HepG2 (cell line): Measurements from ENCODE around the gene PSMA4. TPM values are rescaled to one million over a fixed set of nuclear protein-coding genes. Genes with fewer than 3 reads are reported as not detected.

Source experiments
- CC2D1A ChIP-seq: sonication (generic); formaldehyde crosslinking; IDR thresholded peaks from 2 replicates; pipeline ENCODE4 v1.8.1; 2023; ENCODE audit warnings: mild to moderate bottlenecking, missing genetic modification reagents
- GATA4 ChIP-seq: sonication (generic); IDR thresholded peaks from 2 replicates; pipeline ENCODE4 v1.6.1; 2016; ENCODE audit warnings: antibody characterized with exemption, low read depth, borderline replicate concordance
- HCFC1 ChIP-seq: fragments of 150-350 bp; IDR thresholded peaks from 2 replicates; pipeline ENCODE4 v1.6.1; 2014; ENCODE audit warnings: low read depth, low read length
- HOXA9 ChIP-seq: sonication (generic); formaldehyde crosslinking; IDR thresholded peaks from 2 replicates; pipeline ENCODE4 v1.8.1; 2022; ENCODE audit warnings: missing genetic modification reagents, mild to moderate bottlenecking, moderate library complexity, borderline replicate concordance
- IKZF1 ChIP-seq: fragments of 450-650 bp; IDR thresholded peaks from 2 replicates; pipeline ENCODE4 v1.7.1; 2016
- IRF9 ChIP-seq: sonication (generic); formaldehyde crosslinking; IDR thresholded peaks from 2 replicates; pipeline ENCODE4 v1.8.0; 2022; ENCODE audit warnings: missing genetic modification reagents, mild to moderate bottlenecking, borderline replicate concordance
- JARID2 ChIP-seq: sonication (generic); formaldehyde crosslinking; IDR thresholded peaks from 2 replicates; pipeline ENCODE4 v1.8.1; 2023; ENCODE audit warnings: missing genetic modification reagents, inconsistent platforms; ENCODE audit not compliant: insufficient replicate concordance
- KLF11 ChIP-seq: IDR thresholded peaks from 2 replicates; pipeline ENCODE4 v1.6.1; 2016; ENCODE audit warnings: missing compliant biosample characterization
- KLF15 ChIP-seq: sonication (generic); formaldehyde crosslinking; IDR thresholded peaks from 2 replicates; pipeline ENCODE4 v1.8.1; 2023; ENCODE audit warnings: borderline replicate concordance, mild to moderate bottlenecking, inconsistent platforms, missing genetic modification reagents, mixed read lengths
- NFE2 ChIP-seq: sonication (generic); formaldehyde crosslinking; IDR thresholded peaks from 2 replicates; pipeline ENCODE4 v1.4.0; 2020; ENCODE audit warnings: missing genetic modification reagents
- POLR2AphosphoS2 ChIP-seq: IDR thresholded peaks from 2 replicates; pipeline ENCODE4 v1.6.1; 2011; ENCODE audit warnings: low read depth, low read length, improper control_type of control experiment
- RAD21 ChIP-seq: fragments of 450-650 bp; formaldehyde crosslinking; IDR thresholded peaks from 2 replicates; pipeline ENCODE4 v1.5.0; 2020; ENCODE audit warnings: mild to moderate bottlenecking
- RARA ChIP-seq: IDR thresholded peaks from 2 replicates; pipeline ENCODE4 v1.6.1; 2016; ENCODE audit warnings: missing genetic modification reagents, missing compliant biosample characterization
- RERE ChIP-seq: IDR thresholded peaks from 2 replicates; pipeline ENCODE4 v1.6.1; 2016; ENCODE audit warnings: low read depth, missing genetic modification reagents, missing compliant biosample characterization
- SIX1 ChIP-seq: sonication (generic); formaldehyde crosslinking; IDR thresholded peaks from 2 replicates; pipeline ENCODE4 v1.4.0; 2020; ENCODE audit warnings: missing genetic modification reagents, borderline replicate concordance
- ZEB1 ChIP-seq: IDR thresholded peaks from 2 replicates; pipeline ENCODE4 v1.6.1; 2012; ENCODE audit warnings: mild to moderate bottlenecking, low read depth, inconsistent platforms; ENCODE audit not compliant: insufficient replicate concordance
- ZNF296 ChIP-seq: sonication (generic); formaldehyde crosslinking; conservative IDR thresholded peaks from 2 replicates; pipeline ENCODE4 v1.5.0; 2020; ENCODE audit warnings: mild to moderate bottlenecking, missing genetic modification reagents
- ZNF33B ChIP-seq: sonication (generic); formaldehyde crosslinking; IDR thresholded peaks from 2 replicates; pipeline ENCODE4 v1.5.1; 2020; ENCODE audit warnings: mild to moderate bottlenecking, missing genetic modification reagents
- ZNF615 ChIP-seq: sonication (generic); formaldehyde crosslinking; IDR thresholded peaks from 2 replicates; pipeline ENCODE4 v1.5.0; 2020; ENCODE audit warnings: mild to moderate bottlenecking, missing genetic modification reagents, borderline replicate concordance
- ZNF766 ChIP-seq: sonication (generic); formaldehyde crosslinking; IDR thresholded peaks from 2 replicates; pipeline ENCODE4 v1.5.0; 2020; ENCODE audit warnings: missing genetic modification reagents, borderline replicate concordance
- ZNF792 ChIP-seq: IDR thresholded peaks from 2 replicates; pipeline ENCODE4 v1.6.1; 2016
- ZSCAN21 ChIP-seq: sonication (generic); formaldehyde crosslinking; IDR thresholded peaks from 2 replicates; pipeline ENCODE4 v1.8.0; 2022; ENCODE audit warnings: mild to moderate bottlenecking, missing genetic modification reagents, moderate library complexity, borderline replicate concordance
- polyA plus RNA-seq, 8 experiments: library from polyadenylated mRNA; depleted of rRNA in 3 of 8; stranded (reverse) in 7 of 8; unstranded in 1 of 8; fragments of >200 nt; fragmentation: Illumina TruSeq in 4 of 8; extraction: Trizol in 4 of 8; gene quantifications; 2 replicates each; pipeline versions ENCODE4 v1.2.1 to v1.2.3, GENCODE V29; 2011 to 2016; ENCODE audit warnings: low read depth in 4 of 8, missing spikeins in 1 of 8, mixed read lengths in 1 of 8; ENCODE audit not compliant: insufficient read depth in 1 of 8
- total RNA-seq, 5 experiments: library from RNA; depleted of rRNA; stranded (reverse); fragments of >200 nt; fragmentation: Illumina TruSeq; extraction: Trizol; gene quantifications; 2 replicates each; pipeline ENCODE4 v1.2.3, GENCODE V29; 2016; ENCODE audit warnings: low read depth in 1 of 5
- TF ChIP-seq, protein P1 (sequence below): sonication (generic); formaldehyde crosslinking; IDR thresholded peaks from 2 replicates; pipeline ENCODE4 v1.9.0; 2022; ENCODE audit warnings: low read depth, missing genetic modification reagents

Gene PSMA4
- total and polyA plus RNA-seq, 2 of the 13 experiments (the other 11 are each of a cell fraction or from before 2014, with no cell fraction given), result 202 to 404 TPM

DNA sequence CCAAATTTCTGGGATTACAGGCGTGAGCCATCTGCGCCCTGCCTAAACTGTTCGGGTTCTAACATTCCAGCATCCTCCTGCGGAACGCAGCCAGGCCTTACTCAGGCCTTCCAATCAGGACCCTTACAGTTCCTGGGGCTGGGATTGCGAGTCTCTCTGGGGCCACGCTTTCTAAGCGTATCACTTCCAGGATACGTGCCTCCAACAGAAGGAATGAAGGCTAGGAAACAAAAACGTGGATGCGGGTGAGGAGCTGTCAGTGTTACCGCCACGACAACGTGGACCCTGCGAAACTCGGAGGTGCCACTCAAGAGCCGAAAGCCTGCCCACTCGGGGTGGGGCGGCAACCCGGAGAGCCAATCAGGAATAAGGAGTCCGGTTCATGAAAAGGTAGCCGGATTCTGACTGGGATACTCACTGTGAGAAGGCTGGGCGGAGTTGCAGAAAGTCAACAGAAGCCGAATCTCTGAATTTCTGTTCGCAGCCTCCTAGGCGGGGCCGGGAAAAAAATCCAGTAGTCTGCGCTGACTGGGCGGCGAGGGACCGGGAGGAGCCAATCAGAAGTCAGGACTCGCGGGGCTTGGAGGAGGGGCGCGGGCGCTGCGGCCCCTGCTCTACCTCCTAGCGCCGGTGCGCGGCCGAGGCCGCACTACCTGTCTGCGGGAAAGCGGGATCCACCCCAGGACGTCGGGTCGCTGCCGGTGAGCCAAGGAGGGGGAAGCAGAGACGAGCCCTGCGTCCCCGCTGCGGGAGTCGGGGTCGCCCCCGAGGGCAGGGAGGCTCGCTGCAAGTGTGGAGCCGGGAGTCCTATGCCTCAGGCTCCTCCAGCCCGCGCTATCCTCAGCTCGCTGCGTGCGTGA, 33.0 kb upstream of the PSMA4 start, which contains the start of gene HYKK (continued):
- TF ChIP-seq, protein P1, sequence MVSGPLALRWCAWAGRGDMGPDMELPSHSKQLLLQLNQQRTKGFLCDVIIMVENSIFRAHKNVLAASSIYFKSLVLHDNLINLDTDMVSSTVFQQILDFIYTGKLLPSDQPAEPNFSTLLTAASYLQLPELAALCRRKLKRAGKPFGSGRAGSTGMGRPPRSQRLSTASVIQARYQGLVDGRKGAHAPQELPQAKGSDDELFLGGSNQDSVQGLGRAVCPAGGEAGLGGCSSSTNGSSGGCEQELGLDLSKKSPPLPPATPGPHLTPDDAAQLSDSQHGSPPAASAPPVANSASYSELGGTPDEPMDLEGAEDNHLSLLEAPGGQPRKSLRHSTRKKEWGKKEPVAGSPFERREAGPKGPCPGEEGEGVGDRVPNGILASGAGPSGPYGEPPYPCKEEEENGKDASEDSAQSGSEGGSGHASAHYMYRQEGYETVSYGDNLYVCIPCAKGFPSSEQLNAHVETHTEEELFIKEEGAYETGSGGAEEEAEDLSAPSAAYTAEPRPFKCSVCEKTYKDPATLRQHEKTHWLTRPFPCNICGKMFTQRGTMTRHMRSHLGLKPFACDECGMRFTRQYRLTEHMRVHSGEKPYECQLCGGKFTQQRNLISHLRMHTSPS, result no peak
- TF ChIP-seq JARID2 (CRISPR knock-in tag) (no peak), SIX1 (CRISPR knock-in tag) (no peak), IRF9 (no peak), ZNF296 (CRISPR knock-in tag) (peak; percentile 52; the same call in 1 of the 2 replicates), IKZF1 (no peak), NFE2 (CRISPR knock-in tag) (no peak), ZNF33B (CRISPR knock-in tag) (no peak), CC2D1A (CRISPR knock-in tag) (no peak), HOXA9 (CRISPR knock-in tag) (no peak), KLF11 (CRISPR knock-in tag) (no peak), ZEB1 (peak; percentile 75), RAD21 (CRISPR knock-in tag) (0 out of 2 replicates have a peak, but pooled peaks have one; percentile 17), ZNF766 (CRISPR knock-in tag) (no peak), ZSCAN21 (no peak), ZNF792 (no peak), GATA4 (no peak), ZNF615 (CRISPR knock-in tag) (no peak), KLF15 (CRISPR knock-in tag) (no peak), HCFC1 (no peak), RARA (peak; percentile 50; the same call in 1 of the 2 replicates), POLR2AphosphoS2 (no peak), RERE (CRISPR knock-in tag) (no peak)
